ENCODE results near the gene OR9K2. TPM values are rescaled to one million over a fixed set of nuclear protein-coding genes. Genes with fewer than 3 reads are reported as not detected.
"Not testable (repeated sequence)": the region's sequence is repeated elsewhere in the genome, so short reads cannot be mapped to it uniquely, and the experiment has no call there.

OR9K2 gene
- total RNA-seq, 1 donor from 2014 or later = not detected

GRCh38 chr12:55142669-55143565 lies 16.7 kb downstream of the OR9K2 start:
- Mint-ChIP-seq H3K27me3 (peaks cover 3% of the 10 kb centered on the region), H3K4me1 (peaks cover 5% of the 10 kb centered on the region), H3K27ac (no peak overlapping the region), H3K36me3 (ENCODE audit: low read depth) (no peaks in the 10 kb centered on the region), H3K4me3 (no peak overlapping the region), H3K9me3 (peaks cover 2% of the 10 kb centered on the region)
- POLR2A ChIA-PET = interaction anchor here (0.6 kb wide), 1 partner anchor 1919 kb away, joined by 6 read pairs; no protein-coding TSS in a partner anchor
- TF ChIP-seq CTCF (IDR thresholded peaks at IDR 0.05) = no peak
- CTCF ChIA-PET = interaction anchor here (0.7 to 4.5 kb wide), 8 partner anchors 11 to 441 kb away, joined by 3 to 40 read pairs (median 6); no protein-coding TSS in a partner anchor
- DNase-seq = no peak
- no peak for ATAC-seq (ENCODE audit: low read depth)
- intact Hi-C loops (cut with micrococcal nuclease) = loop anchor here (1.0 to 2.0 kb wide), 5 partner anchors 70 to 441 kb away; partner anchors contain the start of gene MUCL1

DNA sequence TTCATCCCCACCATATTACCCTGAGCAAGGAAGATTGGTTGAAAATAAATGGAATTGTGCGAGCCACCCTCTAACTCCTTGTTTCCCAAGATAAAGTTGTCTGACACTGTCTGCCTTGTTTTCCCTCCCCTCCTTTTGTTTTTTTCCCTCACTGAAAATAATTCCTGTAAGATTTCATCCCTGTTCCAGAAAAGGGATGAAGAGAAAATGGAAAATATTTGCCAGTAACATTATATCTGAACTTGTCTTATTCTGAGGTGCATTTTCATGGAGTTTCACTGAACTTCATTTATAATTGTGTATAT lies 17.3 kb downstream of the OR9K2 start:
- H3K4me3 Mint-ChIP-seq = no peak overlapping the region
- ATAC-seq (ENCODE audit: low read depth) (no peak), DNase-seq (no peak)
- no peak for TF ChIP-seq CTCF (IDR thresholded peaks at IDR 0.05)
- H3K27me3 Mint-ChIP-seq = peaks cover 3% of the 10 kb centered on the region
- H3K27ac Mint-ChIP-seq = no peak overlapping the region
- intact Hi-C loops (cut with micrococcal nuclease) = loop anchor here (1.0 to 2.0 kb wide), 5 partner anchors 71 to 441 kb away; partner anchors contain the start of gene MUCL1
- CTCF ChIA-PET = interaction anchor here (0.6 to 1.2 kb wide), 4 partner anchors 32 to 394 kb away, joined by 3 to 6 read pairs (median 4); no protein-coding TSS in a partner anchor
- H3K36me3 Mint-ChIP-seq (ENCODE audit: low read depth) = no peaks in the 10 kb centered on the region
- peaks cover 2% of the 10 kb centered on the region for H3K9me3 Mint-ChIP-seq
- POLR2A ChIA-PET = interaction anchor here (0.6 kb wide), 1 partner anchor 1920 kb away, joined by 6 read pairs; no protein-coding TSS in a partner anchor
- peaks cover 5% of the 10 kb centered on the region for H3K4me1 Mint-ChIP-seq

- H3K27me3 Mint-ChIP-seq; ATAC-seq (ENCODE audit: low read depth); H3K27ac Mint-ChIP-seq; H3K4me1 Mint-ChIP-seq; H3K36me3 Mint-ChIP-seq (ENCODE audit: low read depth); POLR2A ChIA-PET; H3K9me3 Mint-ChIP-seq; H3K4me3 Mint-ChIP-seq; DNase-seq; intact Hi-C loops (cut with micrococcal nuclease): not testable (repeated sequence)
- CTCF ChIA-PET = interaction anchor here (0.5 kb wide), 1 partner anchor 1041 kb away, joined by 3 read pairs; no protein-coding TSS in a partner anchor
Measured at GRCh38 chr12:55167010-55167640, 40.9 kb downstream of the OR9K2 start.

GRCh38 chr12:55171445-55171844 lies 45.2 kb downstream of the OR9K2 start:
- H3K36me3 Mint-ChIP-seq (ENCODE audit: low read depth) = no peaks in the 10 kb centered on the region
- peaks cover 2% of the 10 kb centered on the region for H3K9me3 Mint-ChIP-seq
- H3K27ac Mint-ChIP-seq = no peak overlapping the region
- CTCF ChIA-PET = no interaction called here
- no peak for TF ChIP-seq CTCF (IDR thresholded peaks at IDR 0.05)
- POLR2A ChIA-PET = no interaction called here
- no peaks in the 10 kb centered on the region for H3K4me1 Mint-ChIP-seq
- no peak for DNase-seq
- H3K27me3 Mint-ChIP-seq = peaks cover 6% of the 10 kb centered on the region
- no peak overlapping the region for H3K4me3 Mint-ChIP-seq
- ATAC-seq (ENCODE audit: low read depth) = no peak
- intact Hi-C loops (cut with micrococcal nuclease) = no loop called here

- H3K4me1 Mint-ChIP-seq; H3K36me3 Mint-ChIP-seq (ENCODE audit: low read depth); DNase-seq; ATAC-seq (ENCODE audit: low read depth); H3K9me3 Mint-ChIP-seq; H3K4me3 Mint-ChIP-seq; CTCF ChIA-PET; intact Hi-C loops (cut with micrococcal nuclease); H3K27me3 Mint-ChIP-seq; POLR2A ChIA-PET; H3K27ac Mint-ChIP-seq: not testable (repeated sequence)
Measured at GRCh38 chr12:55171846-55172245, 45.6 kb downstream of the OR9K2 start.

GRCh38 chr12:55172686-55173085 lies 46.5 kb downstream of the OR9K2 start:
- Mint-ChIP-seq H3K4me3 (no peak overlapping the region), H3K9me3 (peaks cover 4% of the 10 kb centered on the region), H3K27ac (no peak overlapping the region), H3K4me1 (no peaks in the 10 kb centered on the region), H3K36me3 (ENCODE audit: low read depth) (no peaks in the 10 kb centered on the region), H3K27me3 (peaks cover 8% of the 10 kb centered on the region)
- ATAC-seq (ENCODE audit: low read depth) (no peak), DNase-seq (no peak)
- ChIA-PET POLR2A (no interaction called here), CTCF (no interaction called here)
- intact Hi-C loops (cut with micrococcal nuclease) = no loop called here
- TF ChIP-seq CTCF (IDR thresholded peaks at IDR 0.05) = no peak

All from activated B cell treated with CpG ODN at 0.5 μM for 24 hours (primary cell).